DLD1 (cell line): ENCODE data around the gene SLC4A11.

ENCODE experiments used
- in situ Hi-C: cut with HindIII; loops from 2 replicates; pipeline ENCODE4 v1.10.0; 2017; ENCODE audit warnings: low sequenced_read_pairs

The SLC4A11 gene

DNA sequence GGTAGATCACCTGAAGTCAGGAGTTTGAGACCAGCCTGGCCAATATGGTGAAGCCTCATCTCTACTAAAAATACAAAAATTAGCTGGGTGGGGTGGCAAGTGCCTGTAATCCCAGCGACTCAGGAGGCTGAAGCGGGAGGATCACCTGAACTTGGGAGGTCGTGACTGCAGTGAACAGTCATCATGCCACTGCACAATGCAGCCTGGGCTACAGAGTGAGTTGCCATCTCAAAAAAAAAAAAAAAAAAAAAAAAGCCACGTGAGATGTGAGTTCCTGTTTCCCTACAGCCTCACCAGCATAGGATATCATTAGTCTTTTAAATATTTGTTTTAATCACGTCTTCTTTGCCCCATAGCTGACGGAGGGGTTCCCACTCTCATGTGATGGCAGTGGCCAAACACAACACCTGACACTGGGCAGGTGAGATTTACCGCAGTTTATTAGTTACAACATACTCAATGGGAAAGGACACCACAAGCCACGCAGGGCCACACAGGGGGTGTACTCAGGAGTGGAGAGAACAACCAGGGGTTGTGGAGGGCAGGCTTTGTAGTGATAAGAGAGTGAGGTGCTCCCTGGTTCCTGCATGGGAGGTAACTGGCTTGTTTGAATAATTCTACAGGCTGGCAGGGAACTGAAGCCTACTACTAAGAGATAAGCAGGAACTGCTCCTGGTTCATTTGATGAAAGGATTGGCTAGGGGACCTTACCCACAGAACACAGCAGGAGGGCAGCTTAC, 61.1 kb downstream of the SLC4A11 start:
- in situ Hi-C loops = no loop called here
